Activated T-cell treated with anti-CD3 and anti-CD28 coated beads for 24 hours (primary cell): ENCODE measurements around the gene TESK2.
A peak's percentile ranks its signal among the peaks of the same experiment; 100 is the strongest.

Source experiments
- DNase-seq: peaks from one replicate; pipeline ENCODE4 v3.0.0-alpha.2; 2020; ENCODE audit warnings: low read depth

TESK2 gene

DNA sequence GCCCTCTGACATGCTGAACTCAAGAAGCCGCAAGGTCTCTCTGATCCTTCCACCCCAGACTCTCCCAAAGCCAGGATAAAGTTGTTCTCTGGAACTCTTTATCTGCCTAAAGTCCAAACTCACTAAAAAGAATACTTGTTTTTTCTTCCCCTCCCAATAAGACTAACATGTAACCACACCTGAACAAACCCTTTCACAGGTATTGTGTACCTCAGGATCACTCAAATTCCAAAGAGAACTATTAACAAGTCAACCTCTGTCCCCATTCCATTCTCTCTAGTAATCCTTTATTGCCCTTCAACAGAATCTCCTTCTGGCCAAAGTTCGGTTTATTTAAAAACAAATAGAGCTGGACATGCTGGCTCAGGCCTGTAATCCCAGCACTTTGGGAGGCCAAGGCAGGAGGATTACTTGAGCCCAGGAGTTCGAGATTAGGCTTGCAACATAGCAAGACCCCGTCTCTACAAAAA is 155.1 kb downstream of the TESK2 start:
- DNase-seq = no peak

DNA sequence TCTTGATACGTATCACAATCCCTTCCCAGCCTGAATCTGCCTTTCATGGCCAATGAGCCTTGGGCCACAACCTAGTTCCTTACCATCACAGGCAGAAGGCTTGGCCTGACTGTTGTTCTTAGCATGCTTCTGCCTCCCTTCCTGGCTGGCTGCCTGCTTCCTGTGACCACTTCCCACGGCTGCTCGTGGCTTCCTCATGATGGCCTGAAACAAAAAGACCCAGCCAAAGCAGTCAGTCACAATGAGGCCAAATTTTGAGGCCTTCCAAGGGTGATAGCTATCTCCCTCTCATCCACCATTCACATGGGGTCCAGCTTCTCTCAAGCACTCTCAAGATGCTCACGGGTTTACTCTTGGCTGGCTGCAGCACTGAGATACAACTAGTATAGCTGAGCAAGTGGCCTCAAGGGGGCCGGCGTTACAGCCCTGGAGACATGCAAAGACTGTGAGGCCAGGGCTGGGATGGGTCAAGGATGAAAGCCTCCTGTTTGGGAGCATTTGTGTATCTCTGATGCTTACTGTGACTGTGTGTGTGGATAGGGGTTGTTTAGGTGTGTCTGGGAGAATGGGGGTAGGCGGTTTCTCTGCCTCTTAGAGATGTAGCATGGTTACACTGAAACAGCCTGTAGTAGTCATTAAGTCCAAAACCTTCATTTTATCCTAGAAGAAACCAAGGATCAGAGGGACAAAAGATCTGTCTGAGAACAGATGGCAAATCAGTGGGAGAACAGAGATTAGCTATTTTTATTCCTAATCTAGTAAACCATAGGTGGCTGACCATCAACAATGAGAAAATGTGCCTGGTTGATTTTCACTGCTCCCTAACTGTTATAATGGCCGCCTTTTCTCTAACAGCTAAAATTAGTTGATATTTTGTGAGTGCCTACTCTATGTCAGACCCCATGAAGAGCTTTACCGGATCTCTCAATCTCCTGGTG is 156.4 kb downstream of the TESK2 start:
- no peak for DNase-seq

DNA sequence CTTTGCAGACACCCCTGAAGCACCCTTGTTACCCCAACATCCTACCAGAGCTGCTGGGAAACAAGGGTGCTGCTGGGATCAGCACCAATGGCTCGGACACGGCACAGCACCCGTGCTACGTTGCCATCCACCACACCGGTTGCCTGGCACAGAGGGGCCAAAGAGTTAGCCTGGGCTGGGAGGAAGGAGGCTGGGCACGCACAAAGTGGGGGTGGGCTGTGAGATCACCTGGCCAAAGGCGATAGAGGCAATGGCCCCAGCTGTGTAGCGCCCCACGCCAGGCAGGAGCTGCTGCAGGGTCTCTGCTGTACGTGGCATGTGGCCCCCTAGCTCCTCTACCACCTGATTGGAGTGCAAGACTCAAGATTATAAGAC is 158.6 kb downstream of the TESK2 start:
- no peak for DNase-seq

DNA sequence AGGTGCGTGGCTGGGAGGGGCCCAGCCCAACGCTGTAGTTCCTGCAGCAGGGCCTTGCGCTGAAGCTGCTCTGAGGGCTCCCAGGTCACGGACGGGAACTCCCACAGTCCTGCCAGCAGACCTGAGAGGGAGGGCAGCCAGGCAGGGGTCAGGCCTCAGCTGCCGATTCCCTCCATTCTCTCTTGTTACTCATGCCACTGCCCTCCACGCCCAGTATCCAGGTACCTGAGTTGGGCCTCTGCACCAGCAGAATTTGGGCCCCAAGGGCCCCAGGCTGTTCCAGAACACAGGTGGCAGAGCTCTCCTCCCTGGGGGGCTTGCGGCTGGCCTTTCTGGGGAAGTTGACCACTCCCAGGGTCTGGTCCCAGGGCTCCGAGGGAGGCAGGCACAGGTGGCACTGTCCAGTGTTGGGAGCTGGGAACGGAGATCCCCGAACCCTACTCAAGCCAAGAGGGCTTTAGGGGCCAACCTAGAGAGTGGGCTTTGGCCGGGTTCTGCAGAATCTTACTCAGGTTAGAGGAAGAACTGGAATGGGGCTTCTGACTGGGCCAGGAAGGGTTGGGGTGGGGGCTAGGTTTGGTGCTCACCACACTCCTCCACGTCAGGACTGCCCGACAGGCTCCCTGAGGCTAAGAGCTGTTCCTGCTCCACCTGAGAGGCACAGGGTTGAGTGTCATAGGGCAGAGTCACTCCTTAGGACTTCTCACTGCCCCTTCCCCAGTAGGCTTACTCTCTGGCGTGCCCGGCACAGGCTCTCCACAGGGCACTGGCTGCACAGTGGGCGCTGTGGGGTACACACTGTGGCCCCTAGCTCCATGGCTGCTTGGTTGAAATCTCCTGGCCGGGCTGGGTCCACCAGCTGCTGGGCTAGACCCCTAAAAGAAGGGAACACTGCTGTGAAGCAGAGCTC is 159.3 kb downstream of the TESK2 start:
- no peak for DNase-seq

DNA sequence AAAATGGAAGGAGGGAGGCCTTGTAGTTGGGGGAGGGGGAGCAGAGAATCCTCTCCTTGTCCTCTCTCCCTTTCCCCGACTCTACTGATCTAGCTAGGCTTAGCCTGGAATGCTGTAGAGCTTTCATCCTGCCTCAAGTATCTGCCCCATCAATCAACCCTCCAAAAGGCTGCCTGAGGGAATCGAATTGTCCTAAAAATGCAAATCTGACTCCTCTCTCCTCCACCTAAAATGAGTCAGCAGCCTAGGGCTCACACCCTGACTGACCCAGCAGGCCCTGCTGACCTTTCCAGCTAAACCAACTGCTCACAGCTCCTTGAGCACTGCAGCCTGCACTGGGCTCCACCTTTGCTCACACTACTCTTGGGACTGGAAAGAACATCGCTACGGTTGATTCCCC is 161.5 kb downstream of the TESK2 start:
- no peak for DNase-seq

DNA sequence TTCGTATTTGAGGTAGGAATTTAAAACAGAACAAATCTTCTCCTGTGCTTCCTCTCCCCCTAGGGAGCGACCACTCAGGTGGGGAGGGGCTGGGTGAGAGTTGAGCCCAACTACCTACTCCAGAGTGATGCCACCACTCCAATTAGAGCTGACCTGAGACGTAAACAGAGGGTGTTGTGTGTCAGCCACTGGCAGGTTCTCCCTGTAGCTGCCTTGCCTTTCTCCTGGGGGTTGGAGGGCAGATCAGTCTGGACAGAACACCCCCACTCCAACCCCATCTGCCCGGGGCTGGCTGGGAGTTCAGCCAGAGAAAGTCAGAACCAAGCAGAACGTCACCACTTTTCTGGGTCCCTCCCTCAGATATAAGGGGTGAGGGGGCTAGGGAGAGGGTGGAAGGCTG is 162.3 kb downstream of the TESK2 start:
- DNase-seq = no peak

DNA sequence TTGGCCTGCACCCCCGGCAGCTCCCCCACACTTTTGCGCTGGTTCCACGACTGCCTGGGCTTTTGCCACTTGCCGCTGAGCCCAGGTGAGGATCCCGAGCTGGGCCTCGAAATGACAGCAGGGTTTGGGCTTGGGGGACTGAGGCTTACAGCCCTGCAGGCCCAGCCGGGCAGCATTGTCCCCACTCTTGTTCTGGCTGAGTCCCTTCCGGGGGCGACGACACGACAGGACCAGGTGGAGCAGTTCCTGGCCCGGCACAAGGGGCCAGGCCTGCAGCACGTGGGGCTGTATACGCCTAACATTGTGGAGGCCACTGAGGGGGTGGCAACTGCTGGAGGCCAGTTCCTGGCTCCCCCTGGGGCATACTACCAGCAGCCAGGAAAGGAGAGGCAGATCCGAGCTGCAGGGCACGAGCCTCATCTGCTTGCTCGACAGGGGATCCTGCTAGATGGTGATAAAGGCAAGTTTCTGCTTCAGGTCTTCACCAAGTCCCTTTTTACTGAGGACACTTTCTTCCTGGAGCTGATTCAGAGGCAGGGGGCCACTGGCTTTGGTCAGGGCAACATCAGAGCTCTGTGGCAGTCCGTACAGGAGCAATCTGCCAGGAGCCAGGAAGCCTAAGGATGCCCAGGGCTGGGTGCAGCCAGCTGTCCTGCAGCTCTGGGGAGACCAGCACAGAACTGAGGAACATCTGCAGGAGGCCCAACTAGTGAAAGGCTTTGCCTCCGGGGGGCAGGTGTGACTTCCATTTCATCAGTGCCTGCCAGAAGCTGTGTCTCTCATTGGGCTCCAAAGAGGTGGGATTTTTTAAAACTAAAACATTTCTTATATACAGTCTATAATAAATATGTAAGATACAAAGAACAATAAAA is 163.1 kb downstream of the TESK2 start:
- no peak for DNase-seq

DNA sequence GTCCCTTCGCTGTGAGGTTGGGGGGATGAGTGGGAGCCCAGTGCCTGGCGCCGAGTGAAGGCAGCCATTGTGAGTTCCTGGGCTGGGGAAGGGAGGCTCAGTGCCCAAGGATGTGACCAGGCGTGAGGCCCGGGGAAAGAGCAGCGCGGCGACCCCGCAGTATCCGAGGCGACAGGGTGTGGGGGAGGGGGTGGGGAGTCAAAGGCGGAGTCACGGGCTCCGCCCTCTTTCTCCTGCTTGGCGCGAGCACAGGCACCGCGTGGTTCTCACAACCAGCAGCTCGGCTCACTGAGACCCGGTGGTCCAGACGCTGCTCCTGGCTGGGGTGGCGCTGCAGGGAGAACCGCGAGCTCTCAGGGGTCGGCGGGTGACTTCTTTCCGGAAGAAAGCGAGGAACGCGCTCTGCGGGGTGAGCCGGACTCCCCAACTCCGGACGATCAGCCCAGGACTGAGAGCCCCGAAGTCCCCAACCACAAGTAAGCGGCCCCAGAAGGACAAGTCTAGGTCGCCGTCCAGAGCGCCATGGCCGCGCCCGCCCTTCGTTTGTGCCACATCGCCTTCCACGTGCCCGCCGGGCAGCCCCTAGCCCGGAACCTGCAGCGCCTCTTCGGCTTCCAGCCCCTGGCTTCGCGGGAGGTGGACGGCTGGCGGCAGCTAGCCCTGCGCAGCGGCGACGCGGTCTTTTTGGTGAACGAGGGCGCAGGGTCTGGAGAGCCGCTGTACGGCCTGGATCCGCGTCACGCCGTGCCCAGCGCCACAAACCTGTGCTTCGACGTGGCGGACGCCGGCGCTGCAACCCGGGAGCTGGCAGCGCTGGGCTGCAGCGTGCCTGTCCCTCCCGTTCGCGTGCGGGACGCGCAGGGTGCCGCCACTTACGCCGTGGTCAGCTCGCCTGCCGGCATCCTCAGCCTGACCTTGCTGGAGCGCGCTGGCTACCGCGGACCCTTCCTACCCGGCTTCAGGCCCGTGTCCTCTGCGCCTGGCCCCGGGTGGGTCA is 164.0 kb downstream of the TESK2 start, which contains the start of gene HPDL:
TSS of gene HPDL (plus strand) at position 269 of the 997 bp plus-strand sequence. CDS start at position 523, 254 bp downstream.
- peak; percentile 77 for DNase-seq

DNA sequence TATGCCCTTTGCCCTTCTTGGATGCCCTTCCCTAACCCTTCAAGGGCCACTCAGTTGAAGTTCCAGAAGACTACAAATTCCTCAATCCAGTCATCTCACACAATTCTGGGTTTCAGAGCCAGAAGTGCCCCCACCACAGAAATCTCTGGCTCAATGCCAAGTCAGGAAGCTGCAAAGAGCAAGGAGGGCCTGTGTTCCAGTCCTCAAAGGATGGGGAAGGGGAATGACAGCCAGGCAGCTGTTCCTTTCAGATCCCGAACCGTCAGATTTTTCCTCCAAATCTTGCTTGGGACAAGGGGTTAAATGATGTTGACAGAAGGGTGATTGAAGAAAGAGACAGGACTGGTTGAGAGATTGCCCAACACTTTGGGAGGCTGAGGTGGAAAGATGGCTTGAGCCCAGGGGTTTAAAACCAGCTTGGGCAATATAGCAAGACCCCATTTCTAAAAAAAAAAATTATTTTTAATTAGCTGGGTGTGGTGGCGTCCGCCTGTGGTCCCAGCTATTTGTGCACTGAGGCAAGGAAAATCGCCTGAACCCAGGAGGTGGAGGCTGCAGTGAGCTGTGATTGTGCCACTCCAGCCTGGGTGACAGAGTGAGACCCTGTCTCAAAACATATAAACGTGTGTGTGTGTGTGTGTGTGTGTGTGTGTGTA is 165.0 kb downstream of the TESK2 start:
- no peak for DNase-seq

DNA sequence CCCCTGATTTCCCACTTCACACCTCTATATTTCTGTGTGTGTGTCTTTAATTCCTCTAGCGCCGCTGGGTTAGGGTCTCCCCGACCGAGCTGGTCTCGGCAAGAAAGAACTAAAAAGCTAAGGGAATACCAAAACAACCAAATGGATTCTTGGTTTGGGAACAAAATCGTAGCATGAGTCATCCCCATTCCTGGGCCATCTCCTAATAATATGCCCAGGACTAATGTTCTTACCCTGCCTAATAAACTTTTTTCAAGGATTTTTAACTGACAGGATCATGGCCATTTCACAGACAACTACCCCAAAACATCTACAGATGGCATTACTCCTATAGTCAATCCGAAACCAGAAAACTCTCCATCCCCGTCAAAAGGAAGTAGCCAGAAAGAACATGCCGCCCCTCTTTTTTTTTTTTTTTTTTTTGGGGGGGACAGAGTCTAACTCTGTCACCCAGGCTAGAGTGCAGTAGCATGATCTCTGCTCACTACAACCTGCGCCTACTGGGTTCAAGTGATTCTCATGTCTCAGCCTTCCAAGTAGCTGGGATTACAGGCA is 168.4 kb downstream of the TESK2 start:
- DNase-seq = no peak

DNA sequence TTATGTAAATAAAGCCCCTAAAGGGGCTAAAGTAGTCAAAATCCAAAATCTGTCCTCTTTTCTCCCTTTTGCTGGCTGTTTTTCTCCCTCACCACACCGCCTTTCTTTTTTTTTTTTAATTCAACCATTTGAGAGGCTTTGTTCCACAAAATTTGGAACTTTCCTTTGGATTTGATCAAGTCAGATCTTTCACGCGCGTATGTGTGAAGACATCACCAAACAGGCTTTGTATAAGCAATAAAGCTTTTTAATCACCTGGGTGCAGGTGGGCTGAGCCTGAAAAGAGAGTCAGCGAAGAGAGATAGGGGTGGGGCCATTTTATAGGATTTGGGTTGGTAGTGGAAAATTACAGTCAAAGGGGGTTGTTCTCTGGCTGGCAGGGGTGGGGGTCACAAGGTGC is 169.5 kb downstream of the TESK2 start:
- DNase-seq = no peak

DNA sequence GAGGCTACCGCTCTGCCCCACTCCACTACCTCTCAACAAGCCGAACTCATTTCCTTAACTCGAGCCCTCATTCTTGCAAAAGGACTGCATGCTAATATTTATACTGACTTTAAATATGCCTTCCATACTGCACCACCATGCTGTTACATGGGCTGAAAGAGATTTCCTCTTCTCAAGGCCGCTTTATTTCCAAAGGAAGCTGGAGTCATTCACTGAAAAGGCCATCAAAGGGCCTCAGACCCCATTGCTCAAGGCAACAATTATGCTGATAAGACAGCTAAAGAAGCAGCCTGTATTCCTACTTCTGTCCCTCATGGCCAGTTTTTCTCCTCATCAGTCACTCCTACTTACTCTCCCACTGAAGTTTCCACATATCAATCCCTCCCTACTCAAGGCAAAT is 171.2 kb downstream of the TESK2 start:
- no peak for DNase-seq

DNA sequence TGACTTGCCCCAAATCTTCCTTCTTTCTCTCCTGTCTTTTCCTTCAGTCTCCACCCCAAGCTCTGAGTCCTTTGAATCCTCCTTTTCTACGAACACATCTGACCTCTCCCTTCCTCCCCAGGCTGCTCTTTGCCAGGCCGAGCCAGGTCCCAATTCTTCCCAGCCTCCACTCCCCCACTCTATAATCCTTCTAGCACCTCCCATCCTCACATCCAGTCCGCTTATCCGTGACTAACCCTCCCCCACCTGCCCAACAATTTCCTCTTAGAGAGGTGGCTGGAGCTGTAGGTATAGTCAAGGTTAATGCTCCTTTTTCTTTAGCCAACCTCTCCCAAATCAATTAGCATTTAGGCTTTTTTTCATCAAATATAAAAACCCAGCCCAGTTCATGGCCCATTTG is 173.8 kb downstream of the TESK2 start:
- no peak for DNase-seq

DNA sequence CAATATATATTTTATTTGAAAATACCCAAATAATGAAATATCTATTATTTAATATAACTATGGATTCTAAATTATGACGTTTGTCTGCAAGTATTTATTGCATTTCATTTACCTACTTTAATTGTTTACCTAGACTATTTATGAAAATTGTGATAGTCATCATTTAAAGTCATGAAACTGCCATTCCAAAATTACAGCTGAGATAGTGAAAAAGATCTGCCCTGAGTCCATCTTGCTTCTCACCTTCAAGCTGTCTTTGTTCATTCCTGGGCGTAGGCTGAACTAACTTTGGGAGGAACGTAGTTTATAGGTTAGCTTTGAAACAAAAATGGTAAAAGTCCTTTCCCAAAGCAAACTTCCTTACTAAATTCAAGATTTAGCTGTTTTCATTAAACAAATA is 176.7 kb downstream of the TESK2 start:
- no peak for DNase-seq

DNA sequence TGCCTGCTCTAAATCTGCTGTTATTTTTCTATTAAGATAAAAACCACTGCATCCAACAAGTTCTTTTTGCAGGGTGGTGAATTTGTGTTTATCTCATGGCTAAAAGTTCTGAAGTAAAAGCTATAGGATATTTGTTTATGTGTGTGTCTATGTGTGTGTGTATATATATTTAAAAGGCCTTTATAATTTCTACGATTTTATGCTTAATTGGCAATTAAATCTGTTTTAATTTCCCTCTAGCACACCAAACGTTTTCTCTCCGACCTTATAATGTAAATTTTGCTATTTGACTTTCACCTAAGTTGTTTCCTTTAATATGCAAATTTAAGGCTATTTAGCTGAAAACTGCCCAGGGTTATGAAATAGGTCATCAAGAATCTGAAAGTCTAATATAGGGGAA is 184.1 kb downstream of the TESK2 start:
- no peak for DNase-seq

DNA sequence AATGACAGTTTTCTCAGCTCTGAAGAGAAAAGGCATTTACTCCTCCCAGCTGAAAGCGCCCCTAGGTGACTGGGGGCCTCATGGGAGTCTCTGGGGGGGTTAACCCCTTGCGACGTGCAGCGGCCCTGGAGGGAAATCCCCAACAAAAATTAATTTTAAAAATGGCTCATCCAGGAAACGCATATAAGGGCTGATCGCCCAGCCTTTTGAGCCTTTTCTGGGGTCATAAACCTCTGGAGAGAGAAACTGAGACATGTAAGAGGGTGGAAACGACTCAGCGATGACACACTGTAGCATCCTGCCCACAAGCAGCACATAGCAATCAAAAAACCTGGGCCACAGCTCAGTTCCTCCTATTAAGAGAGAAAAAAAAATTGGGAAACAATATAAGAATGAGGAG is 184.6 kb downstream of the TESK2 start:
- peak; percentile 47 for DNase-seq

DNA sequence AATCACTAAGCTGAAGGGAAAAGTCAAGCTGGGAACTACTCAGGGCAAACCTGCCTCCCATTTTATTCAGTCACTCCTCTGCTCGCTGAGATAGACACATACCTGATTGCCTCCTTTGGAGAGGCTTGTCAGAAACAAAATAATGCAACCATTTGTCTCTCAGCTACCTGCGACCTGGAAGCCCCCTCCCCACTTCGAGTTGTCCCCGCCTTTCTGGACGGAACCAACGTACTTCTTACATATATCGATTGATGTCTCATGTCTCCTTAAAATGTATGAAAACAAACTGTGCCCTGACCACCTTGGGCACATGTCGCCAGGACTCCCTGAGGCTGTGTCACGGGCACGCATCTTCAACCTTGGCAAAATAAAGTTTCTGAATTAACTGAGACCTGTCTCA is 185.7 kb downstream of the TESK2 start:
- DNase-seq = no peak

DNA sequence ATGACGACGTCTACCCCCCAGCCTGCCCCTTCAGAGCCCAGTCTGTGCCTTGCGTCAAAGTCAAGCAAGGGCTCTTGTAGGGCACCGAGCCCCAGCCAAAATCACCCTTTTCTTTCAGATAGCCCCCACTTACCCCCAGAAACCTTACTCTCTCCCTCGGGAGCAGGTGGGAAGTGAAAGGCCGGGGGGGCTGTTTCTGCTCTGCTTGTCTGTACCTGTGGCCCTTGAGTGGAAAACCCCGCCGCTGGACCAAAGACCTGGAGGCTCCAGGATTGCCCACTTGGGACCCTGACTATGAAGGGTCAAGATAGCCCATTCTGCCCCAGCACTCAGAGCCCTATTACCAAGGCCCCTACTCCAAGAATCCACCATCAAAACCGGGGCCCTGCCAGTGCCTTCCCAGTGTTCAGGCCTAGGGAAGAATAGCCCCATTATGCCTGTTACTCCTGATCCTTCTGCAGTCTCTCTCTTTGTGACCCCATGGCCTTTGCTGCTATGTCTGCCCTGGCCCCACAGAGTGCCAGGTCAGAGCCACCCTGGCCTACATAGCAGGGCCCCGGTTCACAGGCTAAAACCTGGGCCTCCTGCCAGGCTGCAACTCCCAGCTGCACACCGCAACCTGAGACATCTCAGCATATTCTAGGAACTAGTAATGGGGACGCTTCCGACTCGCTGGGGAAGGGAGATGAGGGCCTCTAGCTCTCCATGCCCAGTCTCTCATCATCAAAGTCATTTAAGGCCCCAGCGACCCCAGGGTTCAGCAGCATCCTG is 186.5 kb downstream of the TESK2 start:
- DNase-seq = no peak
